ENCODE results near the gene SLC13A5.

DNA sequence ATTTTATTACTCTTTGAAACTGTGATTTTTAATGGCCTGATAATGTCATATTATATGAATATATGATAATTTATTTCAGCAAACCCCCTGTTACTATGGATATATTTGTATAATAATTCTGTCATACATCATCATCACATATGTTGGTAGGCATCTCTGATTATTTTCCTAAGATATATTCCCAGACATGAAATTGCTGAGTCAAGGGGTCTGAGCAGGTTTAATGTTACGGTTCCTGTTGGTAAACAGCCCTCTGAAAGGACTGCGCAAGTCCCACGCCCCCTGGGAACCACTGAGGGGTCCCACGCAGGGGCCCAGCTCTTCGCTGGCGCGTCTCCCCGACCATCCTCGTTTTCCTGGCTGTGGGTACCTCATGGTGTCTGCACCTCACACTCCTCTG, 24.2 kb downstream of the SLC13A5 start:
- TF ChIP-seq TAF1 (IDR thresholded peaks at IDR 0.05; ENCODE audit: borderline replicate concordance, low read depth, low read length), result no peak
- TF ChIP-seq POLR2A (IDR thresholded peaks at IDR 0.05; ENCODE audit: low read depth, low read length), result no peak
- TF ChIP-seq POLR2AphosphoS5 (IDR thresholded peaks at IDR 0.05; ENCODE audit: low read depth, low read length), result no peak

Measured in GM12892 (cell line).